ENCODE measurements around the gene TCERG1.
"Not testable (repeated sequence)": the region's sequence is repeated elsewhere in the genome, so short reads cannot be mapped to it uniquely, and the experiment has no call there.

The TCERG1 gene

DNA sequence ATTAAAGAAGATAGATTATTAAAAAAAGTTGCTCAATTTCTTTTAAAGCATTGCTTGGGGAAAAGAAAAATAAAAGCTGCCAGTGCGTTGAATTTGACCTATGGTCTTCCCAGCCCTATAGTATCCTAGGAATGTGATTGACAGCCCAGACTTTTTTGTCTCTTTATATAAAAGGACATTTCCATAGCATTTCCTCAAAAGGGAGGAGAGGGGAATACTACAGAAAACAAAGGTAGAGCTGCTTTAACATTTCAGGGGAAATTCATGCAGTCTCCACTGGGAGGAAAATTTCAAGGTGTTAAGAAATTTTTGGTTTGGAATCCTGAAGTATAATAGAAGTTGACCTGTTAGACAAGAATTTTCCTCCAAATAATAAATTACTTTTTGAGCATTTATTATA is 86.7 kb downstream of the TCERG1 start:
- H3K27ac ChIP-seq, result no peak overlapping the region
- H3K9me3 ChIP-seq, result no peaks in the 10 kb centered on the region
- no peaks in the 10 kb centered on the region for H4K20me1 ChIP-seq
- no peaks in the 10 kb centered on the region for H3K27me3 ChIP-seq
- TF ChIP-seq Cebpa-rat (IDR thresholded peaks at IDR 0.05), result no peak
- H3K36me3 ChIP-seq, result no peaks in the 10 kb centered on the region
- no peak overlapping the region for H3K9ac ChIP-seq
- 0 out of 2 replicates have a peak, but pooled peaks cover 3% of the 10 kb centered on the region for H3K4me1 ChIP-seq
- no peak overlapping the region for H3K4me2 ChIP-seq
- H3K4me3 ChIP-seq, result no peak overlapping the region

DNA sequence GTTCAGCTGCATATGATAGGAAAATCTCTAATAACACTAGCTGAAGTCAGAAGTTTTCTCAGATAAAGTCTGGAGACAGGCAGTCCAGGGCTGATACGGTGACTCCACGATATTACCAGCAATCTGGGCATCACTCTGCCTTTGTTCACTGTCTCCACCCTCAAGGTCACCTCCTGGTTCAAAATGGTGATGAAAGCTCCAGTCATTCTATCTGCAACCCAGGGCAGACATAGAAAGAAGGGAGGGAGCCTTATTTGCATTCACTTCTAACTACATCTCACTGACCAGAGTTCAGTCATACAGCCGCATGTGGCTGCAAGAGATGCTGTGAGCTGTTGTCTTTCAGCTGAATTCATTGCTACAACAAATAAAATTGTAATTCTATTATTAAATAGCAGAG is 91.3 kb downstream of the TCERG1 start:
- no peak for TF ChIP-seq Cebpa-rat (IDR thresholded peaks at IDR 0.05)
- no peak overlapping the region for H3K4me3 ChIP-seq
- no peaks in the 10 kb centered on the region for H3K9me3 ChIP-seq
- H3K36me3 ChIP-seq, result no peaks in the 10 kb centered on the region
- no peaks in the 10 kb centered on the region for H3K4me1 ChIP-seq
- no peaks in the 10 kb centered on the region for H3K27me3 ChIP-seq
- no peak overlapping the region for H3K9ac ChIP-seq
- H4K20me1 ChIP-seq, result no peaks in the 10 kb centered on the region
- no peak overlapping the region for H3K27ac ChIP-seq
- H3K4me2 ChIP-seq, result no peak overlapping the region

- no peak overlapping the region for H3K9ac ChIP-seq
- H3K9me3 ChIP-seq, result no peaks in the 10 kb centered on the region
- H3K4me2 ChIP-seq, result no peak overlapping the region
- TF ChIP-seq Cebpa-rat (IDR thresholded peaks at IDR 0.05), result no peak
- no peaks in the 10 kb centered on the region for H3K4me1 ChIP-seq
- H3K4me3 ChIP-seq, result no peak overlapping the region
- H3K36me3 ChIP-seq, result no peaks in the 10 kb centered on the region
- H3K27me3 ChIP-seq, result no peaks in the 10 kb centered on the region
- no peaks in the 10 kb centered on the region for H4K20me1 ChIP-seq
- no peak overlapping the region for H3K27ac ChIP-seq
Observed at GRCh38 chr5:146539973-146540372, 92.8 kb downstream of the TCERG1 start.

GRCh38 chr5:146540414-146540813 is 93.3 kb downstream of the TCERG1 start:
- Histone ChIP-seq H3K4me1 (no peaks in the 10 kb centered on the region), H4K20me1 (no peaks in the 10 kb centered on the region), H3K9me3 (no peaks in the 10 kb centered on the region), H3K27me3 (no peaks in the 10 kb centered on the region), H3K4me2 (no peak overlapping the region), H3K9ac (no peak overlapping the region), H3K4me3 (no peak overlapping the region), H3K27ac (no peak overlapping the region), H3K36me3 (no peaks in the 10 kb centered on the region)
- no peak for TF ChIP-seq Cebpa-rat (IDR thresholded peaks at IDR 0.05)

DNA sequence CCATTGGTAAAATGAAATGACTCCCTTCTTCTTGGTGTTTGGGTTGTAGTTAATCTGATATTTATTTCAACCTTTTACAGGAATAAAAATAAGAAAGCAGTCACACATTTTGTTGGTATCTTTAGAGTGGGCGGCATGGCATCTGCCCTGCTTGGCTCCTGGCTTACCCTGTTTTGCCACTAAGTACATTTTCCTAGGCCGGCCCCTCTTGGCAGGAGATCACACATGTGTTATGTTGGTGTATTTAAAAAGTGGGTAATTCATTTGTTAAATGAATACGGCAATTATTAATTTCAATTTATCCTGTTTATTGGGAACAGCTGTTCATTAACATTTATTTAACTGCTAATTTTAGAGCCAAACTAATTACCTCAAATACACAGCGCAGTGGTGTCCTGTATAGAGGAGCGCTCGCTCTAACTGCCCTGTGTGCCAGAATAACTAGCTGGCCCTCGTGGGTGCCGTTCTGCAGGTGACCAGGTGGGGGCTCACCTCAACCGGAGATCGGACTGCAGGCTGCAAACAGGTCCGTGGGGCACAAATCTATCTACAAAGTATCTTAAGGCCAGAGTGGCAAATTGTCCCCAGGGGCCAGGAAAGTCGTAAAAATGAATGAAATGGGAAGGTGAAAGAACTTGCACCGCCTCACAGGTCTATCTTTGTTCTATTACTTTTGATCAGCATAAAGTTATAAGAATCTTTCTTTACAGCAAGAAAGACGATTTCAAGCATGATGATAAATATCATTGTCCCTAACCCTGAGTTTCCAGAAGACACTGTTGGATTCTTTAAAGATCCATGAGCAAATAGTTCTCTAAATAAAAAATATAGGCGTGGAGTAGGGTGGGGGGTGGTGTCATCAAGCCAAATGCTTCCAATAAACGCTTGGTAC is 95.1 kb downstream of the TCERG1 start:
- H3K9me3 ChIP-seq, result no peaks in the 10 kb centered on the region
- H3K27ac ChIP-seq, result no peak overlapping the region
- H3K9ac ChIP-seq, result no peak overlapping the region
- no peak for TF ChIP-seq Cebpa-rat (IDR thresholded peaks at IDR 0.05)
- H3K27me3 ChIP-seq, result no peaks in the 10 kb centered on the region
- H4K20me1 ChIP-seq, result no peaks in the 10 kb centered on the region
- no peak overlapping the region for H3K4me3 ChIP-seq
- H3K4me2 ChIP-seq, result no peak overlapping the region
- no peaks in the 10 kb centered on the region for H3K36me3 ChIP-seq
- H3K4me1 ChIP-seq, result no peaks in the 10 kb centered on the region

GRCh38 chr5:146544232-146544631 is 97.1 kb downstream of the TCERG1 start:
- Histone ChIP-seq H3K4me1 (no peaks in the 10 kb centered on the region), H3K36me3 (no peaks in the 10 kb centered on the region), H3K9me3 (no peaks in the 10 kb centered on the region)

DNA sequence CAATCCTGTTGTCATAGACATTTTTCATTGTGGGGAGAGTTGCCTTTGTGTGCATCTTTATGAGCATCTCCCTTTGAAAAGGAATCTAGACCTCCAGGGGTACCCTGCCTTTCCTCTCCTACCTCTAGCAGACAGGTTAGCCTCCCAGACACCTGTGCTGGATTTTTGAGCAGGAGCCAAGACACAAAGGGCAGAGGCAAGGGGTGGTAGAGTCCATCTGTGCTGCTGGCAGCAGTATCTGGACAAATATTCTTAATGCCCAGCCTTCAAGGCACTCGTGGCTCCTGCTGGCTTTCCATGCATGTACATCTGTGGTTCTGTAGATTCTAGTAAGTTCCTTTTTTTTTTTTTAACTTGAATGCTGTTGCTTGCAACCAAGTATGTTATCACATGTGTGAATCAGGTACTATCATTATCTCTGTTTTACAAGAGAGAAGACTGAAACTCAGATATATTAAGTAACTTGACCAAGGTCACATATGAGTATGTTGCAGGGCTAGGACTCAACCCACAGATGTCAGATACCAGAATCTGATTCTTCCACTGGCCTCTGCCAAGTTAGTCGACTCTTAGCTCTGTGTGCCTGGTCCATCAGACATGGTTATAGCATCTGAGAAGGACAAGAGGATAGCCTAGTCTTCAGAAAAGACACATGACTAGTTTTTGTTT is 101.8 kb downstream of the TCERG1 start:
- no peak overlapping the region for H3K9ac ChIP-seq
- TF ChIP-seq Cebpa-rat (IDR thresholded peaks at IDR 0.05), result no peak
- no peak overlapping the region for H3K4me3 ChIP-seq
- H4K20me1 ChIP-seq, result no peaks in the 10 kb centered on the region
- no peaks in the 10 kb centered on the region for H3K9me3 ChIP-seq
- no peaks in the 10 kb centered on the region for H3K27me3 ChIP-seq
- H3K36me3 ChIP-seq, result no peaks in the 10 kb centered on the region
- H3K27ac ChIP-seq, result no peak overlapping the region
- H3K4me2 ChIP-seq, result no peak overlapping the region
- H3K4me1 ChIP-seq, result no peaks in the 10 kb centered on the region

More at GRCh38 chr5:146544232-146544631, 97.1 kb downstream of the TCERG1 start:
- H3K4me3 ChIP-seq, result no peak overlapping the region
- no peaks in the 10 kb centered on the region for H4K20me1 ChIP-seq
- TF ChIP-seq Cebpa-rat (IDR thresholded peaks at IDR 0.05), result no peak
- no peak overlapping the region for H3K4me2 ChIP-seq
- no peaks in the 10 kb centered on the region for H3K27me3 ChIP-seq
- no peak overlapping the region for H3K9ac ChIP-seq
- no peak overlapping the region for H3K27ac ChIP-seq

GRCh38 chr5:146549615-146550014 is 102.5 kb downstream of the TCERG1 start:
- no peak overlapping the region for H3K4me2 ChIP-seq
- H3K27ac ChIP-seq, result no peak overlapping the region
- no peaks in the 10 kb centered on the region for H3K36me3 ChIP-seq
- no peaks in the 10 kb centered on the region for H3K9me3 ChIP-seq
- no peak overlapping the region for H3K9ac ChIP-seq
- H3K4me3 ChIP-seq, result no peak overlapping the region
- no peaks in the 10 kb centered on the region for H3K4me1 ChIP-seq
- H4K20me1 ChIP-seq, result no peaks in the 10 kb centered on the region
- no peaks in the 10 kb centered on the region for H3K27me3 ChIP-seq
- TF ChIP-seq Cebpa-rat (IDR thresholded peaks at IDR 0.05), result no peak

- no peak overlapping the region for H3K27ac ChIP-seq
- no peak overlapping the region for H3K4me3 ChIP-seq
- H3K9me3 ChIP-seq, result no peaks in the 10 kb centered on the region; the same call in 1 of the 2 replicates
- H3K4me2 ChIP-seq, result no peak overlapping the region
- no peaks in the 10 kb centered on the region for H3K36me3 ChIP-seq
- no peak for TF ChIP-seq Cebpa-rat (IDR thresholded peaks at IDR 0.05)
- no peaks in the 10 kb centered on the region for H3K4me1 ChIP-seq
- no peaks in the 10 kb centered on the region for H4K20me1 ChIP-seq
- H3K9ac ChIP-seq, result no peak overlapping the region
- H3K27me3 ChIP-seq, result no peaks in the 10 kb centered on the region
Observed at GRCh38 chr5:146553446-146553845, 106.3 kb downstream of the TCERG1 start.

DNA sequence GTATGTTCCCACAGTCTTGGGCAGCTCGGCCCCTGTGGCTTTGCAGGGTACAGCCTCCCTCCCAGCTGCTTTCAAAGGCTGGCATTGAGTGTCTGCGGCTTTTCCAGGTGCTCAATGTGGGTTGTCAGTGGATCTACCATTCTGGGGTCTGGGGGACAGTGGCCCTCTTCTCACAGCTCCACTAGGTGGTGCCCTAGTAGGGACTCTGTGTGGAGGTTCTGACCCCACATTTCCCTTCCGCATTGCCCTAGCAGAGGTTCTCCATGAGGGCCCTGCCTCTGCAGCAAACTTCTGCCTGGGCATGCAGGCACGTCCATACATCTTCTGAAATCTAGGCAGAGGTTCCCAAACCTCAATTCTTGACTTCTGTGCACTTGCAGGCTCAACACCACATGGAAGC is 109.8 kb downstream of the TCERG1 start:
- not testable (repeated sequence) for H3K36me3 ChIP-seq, H3K4me3 ChIP-seq, H4K20me1 ChIP-seq, H3K27me3 ChIP-seq, H3K9me3 ChIP-seq, H3K9ac ChIP-seq, H3K4me1 ChIP-seq, H3K4me2 ChIP-seq, H3K27ac ChIP-seq
